GM23338 (cell line): ENCODE data around the gene TNFRSF1A.

Source experiments
- CTCF ChIP-seq, 2 experiments: fragments of 200-600 bp in 1 of 2; sonication (generic) in 1 of 2; conservative IDR thresholded peaks; 2 replicates each; pipeline versions ENCODE4 v1.5.1 to v1.6.1; 2016 to 2017; ENCODE audit warnings: antibody characterized with exemption in 2 of 2, low read depth in 2 of 2, mild to moderate bottlenecking in 2 of 2, moderate library complexity in 1 of 2
- POLR2AphosphoS5 ChIP-seq: IDR thresholded peaks from 2 replicates; pipeline ENCODE4 v1.6.1; 2016; ENCODE audit warnings: antibody characterized with exemption, low read depth

GRCh38 chr12:6323995-6324711 is 17.7 kb downstream of the TNFRSF1A start:
- TF ChIP-seq CTCF (conservative IDR thresholded peaks at IDR 0.05; ENCODE audit: low read depth in 2 of 2) (no peak), POLR2AphosphoS5 (no peak)
